WTC11 (cell line): ENCODE data around the gene DCD. TPM values are rescaled to one million over a fixed set of nuclear protein-coding genes. Genes with fewer than 3 reads are reported as not detected.

Experiments
- ATAC-seq: fragments of 200-7000 bp; cut with Tn5 transposase; 2 replicates; pipeline ENCODE4 v1.10.0; 2021; ENCODE audit warnings: mild to moderate bottlenecking, moderate library complexity
- CTCF ChIA-PET: fragments of 300-600 bp; sonication (Branson Sonifier 250); formaldehyde crosslinking; loops from one replicate; lab custom pipeline; 2021; ENCODE audit warnings: antibody characterized with exemption; lab: Charles Lee
- POLR2A ChIA-PET: fragments of 350-600 bp; sonication (Branson Sonifier 250); formaldehyde crosslinking; loops from one replicate; lab custom pipeline; 2021; ENCODE audit warnings: antibody characterized with exemption; lab: Charles Lee
- DNase-seq: peaks from one replicate; pipeline ENCODE4 v3.0.0; 2021; ENCODE audit warnings: low spot score
- H3K27ac Mint-ChIP-seq: 2 replicates; pipeline ENCODE4 v1.8.0; 2021; ENCODE audit warnings: mixed read lengths
- H3K27me3 Mint-ChIP-seq: 2 replicates; pipeline ENCODE4 v1.8.0; 2021; ENCODE audit warnings: low read depth, mild to moderate bottlenecking, moderate library complexity, mixed read lengths
- H3K36me3 Mint-ChIP-seq: 2 replicates; pipeline ENCODE4 v1.8.0; 2021; ENCODE audit warnings: mixed read lengths
- H3K4me1 Mint-ChIP-seq: 2 replicates; pipeline ENCODE4 v1.8.0; 2022; ENCODE audit warnings: mixed read lengths
- H3K4me3 Mint-ChIP-seq: 2 replicates; pipeline ENCODE4 v1.8.0; 2021; ENCODE audit warnings: mild to moderate bottlenecking, moderate library complexity, mixed read lengths
- H3K9me3 Mint-ChIP-seq: 2 replicates; pipeline ENCODE4 v1.8.0; 2021; ENCODE audit warnings: mixed read lengths
- ATF3 ChIP-seq: sonication (generic); formaldehyde crosslinking; conservative IDR thresholded peaks from 2 replicates; pipeline ENCODE4 v1.8.1; 2022; ENCODE audit warnings: mild to moderate bottlenecking, missing genetic modification reagents
- ATF6 ChIP-seq: sonication (generic); formaldehyde crosslinking; IDR thresholded peaks from 2 replicates; pipeline ENCODE4 v1.8.1; 2023; ENCODE audit warnings: mild to moderate bottlenecking, missing genetic modification reagents
- E2F4 ChIP-seq: sonication (generic); formaldehyde crosslinking; IDR thresholded peaks from 2 replicates; pipeline ENCODE4 v1.8.1; 2022; ENCODE audit warnings: low read depth, mild to moderate bottlenecking, moderate library complexity, missing genetic modification reagents, borderline replicate concordance
- E2F5 ChIP-seq: sonication (generic); formaldehyde crosslinking; IDR thresholded peaks from 2 replicates; pipeline ENCODE4 v1.8.1; 2022; ENCODE audit warnings: mild to moderate bottlenecking, moderate library complexity, missing genetic modification reagents
- FOXP4 ChIP-seq: sonication (generic); formaldehyde crosslinking; IDR thresholded peaks from 2 replicates; pipeline ENCODE4 v1.8.0; 2022; ENCODE audit warnings: mild to moderate bottlenecking, missing genetic modification reagents
- GRHL2 ChIP-seq: fragments of 250-450 bp; sonication (Bioruptor Pico); IDR thresholded peaks from 2 replicates; pipeline ENCODE4 v1.8.0; 2022; ENCODE audit warnings: mild to moderate bottlenecking, moderate library complexity; ENCODE audit not compliant: insufficient replicate concordance, severe bottlenecking
- HMGA2 ChIP-seq: fragments of 250-450 bp; sonication (Bioruptor Pico); IDR thresholded peaks from 2 replicates; pipeline ENCODE4 v1.4.0; 2021; ENCODE audit warnings: mild to moderate bottlenecking, moderate library complexity
- IRF1 ChIP-seq: sonication (generic); formaldehyde crosslinking; IDR thresholded peaks from 2 replicates; pipeline ENCODE4 v1.8.0; 2023; ENCODE audit warnings: missing genetic modification reagents
- IRF2 ChIP-seq: sonication (generic); formaldehyde crosslinking; IDR thresholded peaks from 2 replicates; pipeline ENCODE4 v1.8.0; 2022; ENCODE audit warnings: low read depth, missing genetic modification reagents, borderline replicate concordance
- JAZF1 ChIP-seq: fragments of 250-450 bp; sonication (Bioruptor Pico); IDR thresholded peaks from 2 replicates; pipeline ENCODE4 v1.9.0; 2021; ENCODE audit warnings: moderate library complexity, mild to moderate bottlenecking, inconsistent platforms
- JUN ChIP-seq: sonication (generic); formaldehyde crosslinking; IDR thresholded peaks from 2 replicates; pipeline ENCODE4 v1.8.0; 2023; ENCODE audit warnings: mild to moderate bottlenecking, missing genetic modification reagents
- MLX ChIP-seq: sonication (generic); formaldehyde crosslinking; IDR thresholded peaks from 2 replicates; pipeline ENCODE4 v1.8.1; 2023; ENCODE audit warnings: mild to moderate bottlenecking, missing genetic modification reagents, moderate library complexity
- NFYB ChIP-seq: sonication (generic); formaldehyde crosslinking; conservative IDR thresholded peaks from 2 replicates; pipeline ENCODE4 v1.8.0; 2022; ENCODE audit warnings: low read depth, missing genetic modification reagents
- NR2C2 ChIP-seq: sonication (generic); formaldehyde crosslinking; IDR thresholded peaks from 2 replicates; pipeline ENCODE4 v1.8.0; 2022; ENCODE audit warnings: mild to moderate bottlenecking, missing genetic modification reagents
- PRDM15 ChIP-seq: sonication (generic); formaldehyde crosslinking; IDR thresholded peaks from 2 replicates; pipeline ENCODE4 v1.8.0; 2022; ENCODE audit warnings: missing genetic modification reagents
- PRRX2 ChIP-seq: fragments of 250-450 bp; sonication (Bioruptor Pico); IDR thresholded peaks from 2 replicates; pipeline ENCODE4 v1.8.0; 2021; ENCODE audit warnings: mild to moderate bottlenecking
- SMAD4 ChIP-seq: sonication (generic); formaldehyde crosslinking; IDR thresholded peaks from 2 replicates; pipeline ENCODE4 v1.8.0; 2022; ENCODE audit warnings: mild to moderate bottlenecking, missing genetic modification reagents
- SOX15 ChIP-seq: fragments of 250-450 bp; sonication (Bioruptor Pico); IDR thresholded peaks from 2 replicates; pipeline ENCODE4 v1.9.0; 2021; ENCODE audit warnings: mild to moderate bottlenecking
- SP1 ChIP-seq: sonication (generic); formaldehyde crosslinking; conservative IDR thresholded peaks from 2 replicates; pipeline ENCODE4 v1.8.1; 2022; ENCODE audit warnings: missing genetic modification reagents
- ZNF138 ChIP-seq: sonication (generic); formaldehyde crosslinking; conservative IDR thresholded peaks from 2 replicates; pipeline ENCODE4 v1.8.1; 2022; ENCODE audit warnings: mild to moderate bottlenecking, moderate library complexity, missing genetic modification reagents
- ZNF232 ChIP-seq: sonication (generic); formaldehyde crosslinking; IDR thresholded peaks from 2 replicates; pipeline ENCODE4 v1.8.0; 2022; ENCODE audit warnings: mild to moderate bottlenecking, missing genetic modification reagents
- ZSCAN18 ChIP-seq: fragments of 250-450 bp; sonication (Bioruptor Pico); IDR thresholded peaks from 2 replicates; pipeline ENCODE4 v2.1.2; 2022; ENCODE audit warnings: mild to moderate bottlenecking, moderate library complexity
- total RNA-seq: library from RNA; stranded (reverse); gene quantifications from 3 replicates; pipeline ENCODE4 v1.2.3, GENCODE V29; 2021

Gene DCD
- total RNA-seq, 1 experiment from 2014 or later, result not detected

- Mint-ChIP-seq H3K9me3 (peaks cover 34% of the 10 kb centered on the region), H3K27ac (no peak overlapping the region), H3K27me3 (peaks cover 39% of the 10 kb centered on the region), H3K36me3 (peaks cover 22% of the 10 kb centered on the region), H3K4me3 (no peak overlapping the region), H3K4me1 (peaks cover 3% of the 10 kb centered on the region; the same call in 1 of the 2 replicates)
- TF ChIP-seq JUN, result no peak
- TF ChIP-seq ATF6 (CRISPR knock-in tag), result no peak
- TF ChIP-seq MLX (CRISPR knock-in tag), result no peak
- TF ChIP-seq E2F4 (CRISPR knock-in tag), result no peak
- no peak for TF ChIP-seq GRHL2 (CRISPR knock-in tag)
- TF ChIP-seq ZNF138 (CRISPR knock-in tag), result no peak
- no peak for TF ChIP-seq NR2C2 (CRISPR knock-in tag)
- no peak for TF ChIP-seq SMAD4 (CRISPR knock-in tag)
- TF ChIP-seq IRF2 (CRISPR knock-in tag), result no peak
- TF ChIP-seq FOXP4 (CRISPR knock-in tag), result no peak
- TF ChIP-seq IRF1 (CRISPR knock-in tag), result no peak
- no peak for TF ChIP-seq ATF3 (CRISPR knock-in tag)
- TF ChIP-seq ZNF232 (CRISPR knock-in tag), result no peak
- TF ChIP-seq ZSCAN18 (CRISPR knock-in tag), result no peak
- ATAC-seq (no peak), DNase-seq (no peak)
- CTCF ChIA-PET, result no interaction called here
- POLR2A ChIA-PET, result no interaction called here
These were observed 20.9 kb downstream of the DCD start for GRCh38 chr12:54627304-54627703.

- H3K36me3 Mint-ChIP-seq, result peaks cover 22% of the 10 kb centered on the region
- H3K27me3 Mint-ChIP-seq, result peaks cover 49% of the 10 kb centered on the region
- no peak overlapping the region for H3K27ac Mint-ChIP-seq
- DNase-seq (no peak), ATAC-seq (no peak)
- ChIA-PET CTCF (no interaction called here), POLR2A (no interaction called here)
- no peak overlapping the region for H3K4me3 Mint-ChIP-seq
- no peaks in the 10 kb centered on the region for H3K4me1 Mint-ChIP-seq
- peaks cover 34% of the 10 kb centered on the region for H3K9me3 Mint-ChIP-seq
- TF ChIP-seq SOX15 (CRISPR knock-in tag) (no peak), HMGA2 (CRISPR knock-in tag) (no peak), NFYB (no peak), SP1 (no peak), JAZF1 (no peak), E2F5 (CRISPR knock-in tag) (no peak), PRDM15 (CRISPR knock-in tag) (no peak), PRRX2 (CRISPR knock-in tag) (no peak)
These were observed 22.6 kb downstream of the DCD start for GRCh38 chr12:54625598-54625997.
